ENCODE measurements around the gene SLC16A10.
A peak's percentile ranks its signal among the peaks of the same experiment; 100 is the strongest.
"Not testable (repeated sequence)": the region's sequence is repeated elsewhere in the genome, so short reads cannot be mapped to it uniquely, and the experiment has no call there.

SLC16A10 gene

GRCh38 chr6:111080698-111081097, 6.6 kb upstream of the SLC16A10 start:
- no peak for DNase-seq (ENCODE audit: low read depth, low spot score)
- CTCF ChIA-PET = no interaction called here
- POLR2A ChIA-PET = no interaction called here
- no peak for TF ChIP-seq CTCF (IDR thresholded peaks at IDR 0.05; ENCODE audit: insufficient read depth, low read length, missing control alignments)
- H3K4me3 ChIP-seq (ENCODE audit: low read depth, low read length) = no peak overlapping the region

GRCh38 chr6:111086685-111087084, 618 bp upstream of the SLC16A10 start:
- ChIA-PET CTCF (no interaction called here), POLR2A (no interaction called here)
- H3K4me3 ChIP-seq (ENCODE audit: low read depth, low read length) = peak overlapping the region; percentile 52
- no peak for TF ChIP-seq CTCF (IDR thresholded peaks at IDR 0.05; ENCODE audit: insufficient read depth, low read length, missing control alignments)
- no peak for DNase-seq (ENCODE audit: low read depth, low spot score)

GRCh38 chr6:111087871-111088667, 766 bp downstream of the SLC16A10 start:
- DNase-seq (ENCODE audit: low read depth, low spot score) = no peak

GRCh38 chr6:111088668-111089003, 1.3 kb downstream of the SLC16A10 start:
- DNase-seq (ENCODE audit: low read depth, low spot score) = no peak
- no peak overlapping the region for H3K4me3 ChIP-seq (ENCODE audit: low read depth, low read length)
- TF ChIP-seq CTCF (IDR thresholded peaks at IDR 0.05; ENCODE audit: insufficient read depth, low read length, missing control alignments) = no peak
- POLR2A ChIA-PET = no interaction called here
- CTCF ChIA-PET = no interaction called here

More at GRCh38 chr6:111087871-111088667, 766 bp downstream of the SLC16A10 start:
- TF ChIP-seq CTCF (IDR thresholded peaks at IDR 0.05; ENCODE audit: insufficient read depth, low read length, missing control alignments) = no peak
- POLR2A ChIA-PET = no interaction called here
- peak overlapping the region; percentile 6; the same call in 1 of the 2 replicates for H3K4me3 ChIP-seq (ENCODE audit: low read depth, low read length)
- CTCF ChIA-PET = interaction anchor here (1.2 kb wide), 1 partner anchor 30 kb away, joined by 4 read pairs; no protein-coding TSS in a partner anchor

GRCh38 chr6:111090766-111091165, 3.5 kb downstream of the SLC16A10 start:
- TF ChIP-seq CTCF (IDR thresholded peaks at IDR 0.05; ENCODE audit: insufficient read depth, low read length, missing control alignments) = no peak
- POLR2A ChIA-PET = no interaction called here
- no peak overlapping the region for H3K4me3 ChIP-seq (ENCODE audit: low read depth, low read length)
- CTCF ChIA-PET = no interaction called here
- no peak for DNase-seq (ENCODE audit: low read depth, low spot score)

- ChIA-PET POLR2A (no interaction called here), CTCF (no interaction called here)
- no peak overlapping the region for H3K4me3 ChIP-seq (ENCODE audit: low read depth, low read length)
- DNase-seq (ENCODE audit: low read depth, low spot score) = no peak
- TF ChIP-seq CTCF (IDR thresholded peaks at IDR 0.05; ENCODE audit: insufficient read depth, low read length, missing control alignments) = no peak
Measured at GRCh38 chr6:111091987-111092386, 4.7 kb downstream of the SLC16A10 start.

GRCh38 chr6:111095488-111095887, 8.2 kb downstream of the SLC16A10 start:
- POLR2A ChIA-PET = not testable (repeated sequence)

More at GRCh38 chr6:111095488-111095887, 8.2 kb downstream of the SLC16A10 start:
- DNase-seq (ENCODE audit: low read depth, low spot score); H3K4me3 ChIP-seq (ENCODE audit: low read depth, low read length); CTCF ChIA-PET: not testable (repeated sequence)
